GM12872 (cell line): ENCODE data around the gene E4F1.

Experiments
- CTCF ChIP-seq: IDR thresholded peaks from 3 replicates; pipeline ENCODE4 v1.5.1; 2011; ENCODE audit warnings: low read depth, mild to moderate bottlenecking, low read length, moderate library complexity; ENCODE audit not compliant: insufficient read depth

Gene E4F1

GRCh38 chr16:2204416-2205103, 18.8 kb upstream of the E4F1 start:
- 0 out of 3 replicates have a peak, but pooled peaks have one; percentile 0 for TF ChIP-seq CTCF

DNA sequence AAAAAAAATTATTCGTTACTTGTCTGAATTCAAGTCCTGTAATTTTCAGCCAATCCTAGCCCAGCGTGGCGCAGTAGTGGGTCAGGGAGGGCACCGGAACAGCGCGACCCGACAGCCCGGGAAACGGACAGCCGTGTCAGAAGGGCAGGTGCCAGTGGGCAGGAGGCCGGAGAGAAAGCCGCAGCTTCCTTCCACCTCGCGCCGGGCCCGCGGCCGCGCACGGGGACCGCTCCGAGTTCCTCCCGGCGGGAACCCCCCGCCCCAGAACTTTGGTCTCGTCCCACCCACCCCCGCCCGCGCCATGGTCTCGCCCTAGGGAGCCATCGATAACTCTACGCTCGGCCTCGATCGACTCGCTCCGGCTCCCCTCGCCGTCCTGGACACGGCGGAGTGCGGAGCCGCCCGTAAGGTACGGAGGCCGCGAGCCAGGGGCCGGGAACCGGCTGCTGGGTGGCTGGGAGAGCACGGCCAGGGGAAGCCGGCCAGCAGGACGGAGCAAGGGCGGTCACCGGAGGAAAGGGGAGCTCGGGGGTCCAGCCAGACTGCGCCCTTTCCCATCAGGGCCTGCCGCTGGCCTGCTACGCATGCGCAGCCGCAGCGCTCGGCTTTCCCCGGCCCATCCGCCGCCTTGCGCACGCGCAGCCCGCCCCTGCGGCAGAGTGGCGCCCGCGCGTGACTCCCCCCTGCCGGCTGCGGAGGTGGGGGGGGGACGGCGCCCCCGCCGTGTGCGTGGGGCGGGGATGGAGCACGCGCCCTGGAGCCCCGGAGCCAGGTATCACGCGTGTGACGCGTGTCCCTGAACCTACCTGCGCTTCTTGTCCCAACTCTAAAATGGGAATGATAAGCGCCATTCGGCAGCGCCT, 18.1 kb upstream of the E4F1 start, which contains the start of gene MLST8:
TSS of gene MLST8 (plus strand) at position 351 of the 863 bp plus-strand sequence. CDS start 632 bp downstream, outside the sequence.
- TF ChIP-seq CTCF, result peak; percentile 31; the same call in 1 of the 3 replicates

GRCh38 chr16:2205967-2206313, 17.5 kb upstream of the E4F1 start:
- TF ChIP-seq CTCF, result no peak

GRCh38 chr16:2206420-2206779, 17.0 kb upstream of the E4F1 start:
- no peak for TF ChIP-seq CTCF

- no peak for TF ChIP-seq CTCF
Measured at GRCh38 chr16:2206780-2207433, 16.5 kb upstream of the E4F1 start.

GRCh38 chr16:2207872-2208271, 15.5 kb upstream of the E4F1 start:
- no peak for TF ChIP-seq CTCF

DNA sequence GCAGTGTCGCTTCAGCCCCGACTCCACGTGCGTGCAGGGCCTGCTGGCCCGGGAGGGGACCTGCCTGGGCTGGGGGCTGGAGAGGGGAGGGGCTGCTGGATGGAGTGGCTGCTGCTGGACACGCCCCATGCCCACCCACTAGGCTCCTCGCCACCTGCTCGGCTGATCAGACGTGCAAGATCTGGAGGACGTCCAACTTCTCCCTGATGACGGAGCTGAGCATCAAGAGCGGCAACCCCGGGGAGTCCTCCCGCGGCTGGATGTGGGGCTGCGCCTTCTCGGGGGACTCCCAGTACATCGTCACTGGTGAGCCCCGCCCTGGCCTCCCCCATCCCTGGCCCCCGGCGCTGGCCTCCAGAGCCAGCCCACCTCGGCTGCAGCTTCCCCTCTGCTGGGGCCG, 15.1 kb upstream of the E4F1 start:
- TF ChIP-seq CTCF, result no peak
